Measurements from ENCODE around the gene MRPL21.

The MRPL21 gene

DNA sequence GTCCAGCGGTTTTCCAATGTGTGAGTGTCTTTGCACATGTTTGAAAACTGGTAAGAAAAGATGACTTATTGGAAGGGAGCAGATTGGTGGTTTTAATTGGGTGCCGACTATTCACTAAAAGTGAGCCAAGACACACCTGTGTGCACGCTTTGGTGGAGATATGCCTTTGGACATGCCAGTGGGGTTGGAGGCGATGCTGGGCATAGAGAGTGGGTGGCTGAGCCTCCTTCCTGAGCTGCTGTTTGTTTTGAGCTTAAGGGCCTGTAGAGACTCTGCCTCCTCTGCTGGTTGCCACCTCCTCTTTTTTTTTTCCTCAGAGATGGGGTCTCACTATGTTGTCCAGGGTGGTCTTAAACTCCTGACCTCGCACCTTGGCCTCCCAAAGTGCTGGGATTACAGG is 9.6 kb upstream of the MRPL21 start:
- H3K18ac ChIP-seq (ENCODE audit: low read length): no peak overlapping the region
- no peak overlapping the region for H3K4me3 ChIP-seq (ENCODE audit: low read length in 2 of 2)
- DNase-seq (ENCODE audit: low spot score): no peak
- no peak overlapping the region for H3K4me2 ChIP-seq (ENCODE audit: insufficient read depth, low read length, poor library complexity, severe bottlenecking)
- no peak overlapping the region for H3K4ac ChIP-seq (ENCODE audit: low read length)
- H3K23ac ChIP-seq (ENCODE audit: low read depth, low read length, poor library complexity): no peak overlapping the region
- peaks cover 2% of the 10 kb centered on the region for H3K79me1 ChIP-seq (ENCODE audit: low read depth, low read length)
- no peaks in the 10 kb centered on the region for H3K4me1 ChIP-seq (ENCODE audit: control insufficient read depth in 2 of 2, insufficient read depth in 1 of 2, low read depth in 1 of 2, low read length in 2 of 2)
- no peaks in the 10 kb centered on the region for H3K27me3 ChIP-seq (ENCODE audit: control insufficient read depth in 3 of 3, insufficient read depth in 3 of 3, low read depth in 1 of 3, low read length in 3 of 3)
- WGBS, 2 donors (ENCODE audit: extremely low coverage in 2 of 2, insufficient read length in 2 of 2, insufficient replicate concordance in 1 of 2): no CpG with 5 or more reads among the region's 5 CpGs
- no peak overlapping the region for H2BK5ac ChIP-seq (ENCODE audit: low read length)
- H4K8ac ChIP-seq (ENCODE audit: low read depth, low read length): no peak overlapping the region
- no peak overlapping the region for H2BK15ac ChIP-seq (ENCODE audit: low read length)
- H2BK12ac ChIP-seq (ENCODE audit: low read length): no peak overlapping the region
- H3K9me3 ChIP-seq (replicated peaks in 1 of 2; ENCODE audit: control insufficient read depth in 2 of 2, insufficient read depth in 1 of 2, low read depth in 1 of 2, low read length in 2 of 2): no peaks in the 10 kb centered on the region
- no peak overlapping the region for H2AK5ac ChIP-seq (ENCODE audit: low read depth, low read length)
- peaks cover 40 to 87% of the 10 kb centered on the region in 2 donors for H3K36me3 ChIP-seq (replicated peaks in 1 of 2; ENCODE audit: control insufficient read depth in 2 of 2, insufficient read depth in 2 of 2, low read length in 2 of 2)
- H2BK120ac ChIP-seq (ENCODE audit: low read depth, low read length): no peak overlapping the region
- no peak overlapping the region for H3K14ac ChIP-seq (ENCODE audit: low read length)
- no peak overlapping the region for H2AFZ ChIP-seq (ENCODE audit: low read length)
- no peak overlapping the region for H3K27ac ChIP-seq (replicated peaks; ENCODE audit: low read length)
- H4K91ac ChIP-seq (ENCODE audit: low read depth, low read length, poor library complexity): no peak overlapping the region
- no peak overlapping the region for H3K9ac ChIP-seq (ENCODE audit: low read depth, low read length, poor library complexity)

DNA sequence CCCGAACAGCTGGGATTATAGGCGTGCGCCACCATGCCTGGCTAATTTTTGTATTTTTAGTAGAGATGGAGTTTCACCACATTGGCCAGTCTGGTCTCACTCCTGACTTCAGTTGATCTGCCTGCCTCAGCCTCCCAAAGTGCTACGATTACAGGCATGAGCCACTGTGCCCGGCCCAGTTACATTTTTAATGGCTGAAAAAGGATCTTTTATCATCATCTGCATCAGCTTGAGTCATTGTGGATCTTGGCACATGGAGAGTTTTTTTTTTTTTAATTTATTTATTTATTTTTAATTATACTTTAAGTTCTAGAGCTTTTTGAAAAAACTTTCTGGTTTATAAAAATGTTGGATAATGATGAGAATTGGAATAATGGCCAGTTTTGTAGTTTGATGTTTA is 8.6 kb upstream of the MRPL21 start:
- Histone ChIP-seq H3K4me2 (ENCODE audit: insufficient read depth, low read length, poor library complexity, severe bottlenecking) (no peak overlapping the region), H3K18ac (ENCODE audit: low read length) (no peak overlapping the region), H3K79me1 (ENCODE audit: low read depth, low read length) (peaks cover 3% of the 10 kb centered on the region), H2BK120ac (ENCODE audit: low read depth, low read length) (no peak overlapping the region), H2AK5ac (ENCODE audit: low read depth, low read length) (no peak overlapping the region), H2BK15ac (ENCODE audit: low read length) (no peak overlapping the region), H3K14ac (ENCODE audit: low read length) (no peak overlapping the region), H3K36me3 (replicated peaks in 1 of 2; ENCODE audit: control insufficient read depth in 2 of 2, insufficient read depth in 2 of 2, low read length in 2 of 2) (peaks cover 43 to 85% of the 10 kb centered on the region in 2 donors), H3K27ac (replicated peaks; ENCODE audit: low read length) (no peak overlapping the region), H3K4me1 (ENCODE audit: control insufficient read depth in 2 of 2, insufficient read depth in 1 of 2, low read depth in 1 of 2, low read length in 2 of 2) (no peaks in the 10 kb centered on the region), H3K23ac (ENCODE audit: low read depth, low read length, poor library complexity) (no peak overlapping the region), H3K9me3 (replicated peaks in 1 of 2; ENCODE audit: control insufficient read depth in 2 of 2, insufficient read depth in 1 of 2, low read depth in 1 of 2, low read length in 2 of 2) (no peaks in the 10 kb centered on the region), H2AFZ (ENCODE audit: low read length) (no peak overlapping the region), H3K4ac (ENCODE audit: low read length) (no peak overlapping the region), H3K9ac (ENCODE audit: low read depth, low read length, poor library complexity) (no peak overlapping the region), H3K27me3 (ENCODE audit: control insufficient read depth in 3 of 3, insufficient read depth in 3 of 3, low read depth in 1 of 3, low read length in 3 of 3) (no peaks in the 10 kb centered on the region), H4K8ac (ENCODE audit: low read depth, low read length) (no peak overlapping the region), H3K4me3 (ENCODE audit: low read length in 2 of 2) (no peak overlapping the region), H4K91ac (ENCODE audit: low read depth, low read length, poor library complexity) (no peak overlapping the region), H2BK5ac (ENCODE audit: low read length) (no peak overlapping the region), H2BK12ac (ENCODE audit: low read length) (no peak overlapping the region)
- no peak for DNase-seq (ENCODE audit: low spot score)
- no CpG with 5 or more reads among the region's 5 CpGs for WGBS, 2 donors (ENCODE audit: extremely low coverage in 2 of 2, insufficient read length in 2 of 2, insufficient replicate concordance in 1 of 2)

GRCh38 chr11:68911731-68912130 is 8.1 kb upstream of the MRPL21 start:
- Histone ChIP-seq H2AFZ (ENCODE audit: low read length) (no peak overlapping the region), H3K4me1 (ENCODE audit: control insufficient read depth in 2 of 2, insufficient read depth in 1 of 2, low read depth in 1 of 2, low read length in 2 of 2) (no peaks in the 10 kb centered on the region), H2BK15ac (ENCODE audit: low read length) (no peak overlapping the region), H2AK5ac (ENCODE audit: low read depth, low read length) (no peak overlapping the region), H3K4ac (ENCODE audit: low read length) (no peak overlapping the region), H3K14ac (ENCODE audit: low read length) (no peak overlapping the region), H4K91ac (ENCODE audit: low read depth, low read length, poor library complexity) (no peak overlapping the region), H3K27ac (replicated peaks; ENCODE audit: low read length) (no peak overlapping the region), H3K4me2 (ENCODE audit: insufficient read depth, low read length, poor library complexity, severe bottlenecking) (no peak overlapping the region), H3K27me3 (ENCODE audit: control insufficient read depth in 3 of 3, insufficient read depth in 3 of 3, low read depth in 1 of 3, low read length in 3 of 3) (no peaks in the 10 kb centered on the region), H3K9ac (ENCODE audit: low read depth, low read length, poor library complexity) (no peak overlapping the region), H4K8ac (ENCODE audit: low read depth, low read length) (no peak overlapping the region), H3K9me3 (replicated peaks in 1 of 2; ENCODE audit: control insufficient read depth in 2 of 2, insufficient read depth in 1 of 2, low read depth in 1 of 2, low read length in 2 of 2) (no peaks in the 10 kb centered on the region), H3K23ac (ENCODE audit: low read depth, low read length, poor library complexity) (no peak overlapping the region), H3K18ac (ENCODE audit: low read length) (no peak overlapping the region), H3K79me1 (ENCODE audit: low read depth, low read length) (peaks cover 3% of the 10 kb centered on the region), H2BK12ac (ENCODE audit: low read length) (no peak overlapping the region), H2BK5ac (ENCODE audit: low read length) (no peak overlapping the region), H3K4me3 (ENCODE audit: low read length in 2 of 2) (no peak overlapping the region), H3K36me3 (replicated peaks in 1 of 2; ENCODE audit: control insufficient read depth in 2 of 2, insufficient read depth in 2 of 2, low read length in 2 of 2) (peaks cover 44 to 88% of the 10 kb centered on the region in 2 donors), H2BK120ac (ENCODE audit: low read depth, low read length) (no peak overlapping the region)
- WGBS, 2 donors (ENCODE audit: extremely low coverage in 2 of 2, insufficient read length in 2 of 2, insufficient replicate concordance in 1 of 2): no CpG with 5 or more reads among the region's 16 CpGs
- DNase-seq (ENCODE audit: low spot score): no peak

DNA sequence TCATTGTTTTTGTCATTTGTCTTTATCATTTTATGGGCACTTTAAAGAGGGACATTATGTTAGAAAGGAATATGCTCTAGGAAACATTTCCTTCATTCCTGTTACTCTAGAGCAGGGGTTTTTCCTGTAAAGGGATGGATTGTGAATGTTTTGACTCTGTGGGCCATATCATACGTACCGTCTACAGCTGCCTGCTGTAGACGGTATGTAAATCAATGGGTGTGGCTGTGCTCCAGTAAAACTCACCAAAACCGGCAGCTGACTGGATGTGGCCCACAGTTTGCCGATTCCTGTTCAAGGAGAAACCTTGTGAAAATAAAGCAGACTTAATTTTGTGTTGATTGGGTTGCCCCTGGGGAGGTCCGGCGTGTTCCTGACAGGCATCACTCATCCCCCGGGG is 7.3 kb upstream of the MRPL21 start:
- no peak overlapping the region for H2AK5ac ChIP-seq (ENCODE audit: low read depth, low read length)
- H3K79me1 ChIP-seq (ENCODE audit: low read depth, low read length): peaks cover 3% of the 10 kb centered on the region
- H3K4me1 ChIP-seq (ENCODE audit: control insufficient read depth in 2 of 2, insufficient read depth in 1 of 2, low read depth in 1 of 2, low read length in 2 of 2): no peaks in the 10 kb centered on the region
- no peaks in the 10 kb centered on the region for H3K9me3 ChIP-seq (replicated peaks in 1 of 2; ENCODE audit: control insufficient read depth in 2 of 2, insufficient read depth in 1 of 2, low read depth in 1 of 2, low read length in 2 of 2)
- H2AFZ ChIP-seq (ENCODE audit: low read length): no peak overlapping the region
- H3K27me3 ChIP-seq (ENCODE audit: control insufficient read depth in 3 of 3, insufficient read depth in 3 of 3, low read depth in 1 of 3, low read length in 3 of 3): no peaks in the 10 kb centered on the region
- no CpG with 5 or more reads among the region's 8 CpGs for whole genome bisulfite sequencing, 2 donors (ENCODE audit: extremely low coverage in 2 of 2, insufficient read length in 2 of 2, insufficient replicate concordance in 1 of 2)
- H2BK15ac ChIP-seq (ENCODE audit: low read length): no peak overlapping the region
- no peak overlapping the region for H4K8ac ChIP-seq (ENCODE audit: low read depth, low read length)
- no peak for DNase-seq (ENCODE audit: low spot score)
- H3K27ac ChIP-seq (replicated peaks; ENCODE audit: low read length): no peak overlapping the region
- H3K36me3 ChIP-seq (replicated peaks in 1 of 2; ENCODE audit: control insufficient read depth in 2 of 2, insufficient read depth in 2 of 2, low read length in 2 of 2): peaks cover 39 to 84% of the 10 kb centered on the region in 2 donors
- no peak overlapping the region for H3K23ac ChIP-seq (ENCODE audit: low read depth, low read length, poor library complexity)
- H3K18ac ChIP-seq (ENCODE audit: low read length): no peak overlapping the region
- H3K4ac ChIP-seq (ENCODE audit: low read length): no peak overlapping the region
- H2BK12ac ChIP-seq (ENCODE audit: low read length): no peak overlapping the region
- H3K4me3 ChIP-seq (ENCODE audit: low read length in 2 of 2): no peak overlapping the region
- no peak overlapping the region for H3K14ac ChIP-seq (ENCODE audit: low read length)
- no peak overlapping the region for H3K9ac ChIP-seq (ENCODE audit: low read depth, low read length, poor library complexity)
- H2BK5ac ChIP-seq (ENCODE audit: low read length): no peak overlapping the region
- H4K91ac ChIP-seq (ENCODE audit: low read depth, low read length, poor library complexity): no peak overlapping the region
- H2BK120ac ChIP-seq (ENCODE audit: low read depth, low read length): no peak overlapping the region
- no peak overlapping the region for H3K4me2 ChIP-seq (ENCODE audit: insufficient read depth, low read length, poor library complexity, severe bottlenecking)

All from neuronal stem cell (in vitro differentiated cells).